BJ (cell line): ENCODE measurements around the gene OR52N4. TPM values are rescaled to one million over a fixed set of nuclear protein-coding genes. Genes with fewer than 3 reads are reported as not detected.

ENCODE experiments used
- CTCF ChIA-PET: fragments of 350-600 bp; formaldehyde crosslinking; extraction: SDS; loops from one replicate; lab custom pipeline; 2021; ENCODE audit warnings: antibody characterized with exemption, inconsistent platforms; lab: Yijun Ruan, JAX
- POLR2A ChIA-PET: fragments of 300-600 bp; sonication (Branson Sonifier 250); formaldehyde crosslinking; extraction: SDS; loops from one replicate; lab custom pipeline; 2021; ENCODE audit warnings: antibody characterized with exemption; lab: Charles Lee
- DNase-seq: peaks from one replicate; pipeline ENCODE4 v3.0.0-alpha.2; 2011; ENCODE audit warnings: low read depth
- H3K27me3 ChIP-seq: 2 replicates; pipeline ENCODE4 v1.6.0; 2011; ENCODE audit warnings: low read length; ENCODE audit not compliant: control insufficient read depth, insufficient read depth
- H3K36me3 ChIP-seq: 2 replicates; pipeline ENCODE4 v1.5.1; 2011; ENCODE audit warnings: low read length; ENCODE audit not compliant: control insufficient read depth, insufficient read depth
- H3K4me3 ChIP-seq: 2 replicates; pipeline ENCODE4 v1.5.1; 2011; ENCODE audit warnings: low read depth, mild to moderate bottlenecking, control low read depth, low read length
- CTCF ChIP-seq: IDR thresholded peaks from 2 replicates; pipeline ENCODE4 v1.5.1; 2011; ENCODE audit warnings: low read depth, mild to moderate bottlenecking, control low read depth, inconsistent platforms, low read length, moderate library complexity; ENCODE audit not compliant: insufficient read depth
- polyA plus RNA-seq: library from polyadenylated mRNA; depleted of rRNA; stranded (reverse); fragments of >200 nt; gene quantifications from 2 replicates; pipeline ENCODE4 v1.2.3, GENCODE V29; 2011

The OR52N4 gene
- polyA plus RNA-seq, 1 experiment: 0.07 TPM

- ChIA-PET CTCF (no interaction called here), POLR2A (no interaction called here)
- Histone ChIP-seq H3K27me3 (no peaks in the 10 kb centered on the region), H3K4me3 (no peak overlapping the region), H3K36me3 (no peaks in the 10 kb centered on the region)
- no peak for DNase-seq
- TF ChIP-seq CTCF: no peak
Observed at GRCh38 chr11:5737091-5737490, 17.0 kb upstream of the OR52N4 start.

- TF ChIP-seq CTCF: no peak
- Histone ChIP-seq H3K27me3 (no peaks in the 10 kb centered on the region), H3K36me3 (no peaks in the 10 kb centered on the region), H3K4me3 (no peak overlapping the region)
- CTCF ChIA-PET: no interaction called here
- POLR2A ChIA-PET: no interaction called here
- no peak for DNase-seq
Observed at GRCh38 chr11:5737670-5738392, 16.2 kb upstream of the OR52N4 start.

- TF ChIP-seq CTCF: no peak
- CTCF ChIA-PET: no interaction called here
- Histone ChIP-seq H3K36me3 (no peaks in the 10 kb centered on the region), H3K4me3 (no peak overlapping the region), H3K27me3 (no peaks in the 10 kb centered on the region)
- DNase-seq: no peak
- POLR2A ChIA-PET: no interaction called here
Observed at GRCh38 chr11:5738431-5738830, 15.6 kb upstream of the OR52N4 start.

GRCh38 chr11:5746614-5747013 is 7.4 kb upstream of the OR52N4 start:
- Histone ChIP-seq H3K27me3 (no peaks in the 10 kb centered on the region), H3K4me3 (no peak overlapping the region), H3K36me3 (no peaks in the 10 kb centered on the region)
- POLR2A ChIA-PET: no interaction called here
- TF ChIP-seq CTCF: no peak
- no peak for DNase-seq
- CTCF ChIA-PET: no interaction called here

- no peak for TF ChIP-seq CTCF
- Histone ChIP-seq H3K36me3 (no peaks in the 10 kb centered on the region), H3K27me3 (no peaks in the 10 kb centered on the region), H3K4me3 (no peak overlapping the region)
- no peak for DNase-seq
- ChIA-PET POLR2A (no interaction called here), CTCF (interaction anchor here (1.2 kb wide), 1 partner anchor 274 kb away, joined by 3 read pairs; no protein-coding TSS in a partner anchor)
Observed at GRCh38 chr11:5749836-5750235, 4.2 kb upstream of the OR52N4 start.
